A673 (cell line): ENCODE data around the gene OR2A25.

Experiments
- CTCF ChIP-seq: fragments of 300-800, 200-600 bp; sonication (generic); conservative IDR thresholded peaks from 2 replicates; pipeline ENCODE4 v1.5.1; 2017; ENCODE audit warnings: low read depth, mild to moderate bottlenecking, antibody characterized with exemption, low read length, moderate library complexity, mixed read lengths
- EZH2 ChIP-seq: fragments of 200-600 bp; sonication (generic); IDR thresholded peaks from 2 replicates; pipeline ENCODE4 v1.6.1; 2017; ENCODE audit warnings: borderline replicate concordance, low read depth, mild to moderate bottlenecking, mixed read lengths, antibody characterized with exemption, low read length; ENCODE audit not compliant: poor library complexity, severe bottlenecking

DNA sequence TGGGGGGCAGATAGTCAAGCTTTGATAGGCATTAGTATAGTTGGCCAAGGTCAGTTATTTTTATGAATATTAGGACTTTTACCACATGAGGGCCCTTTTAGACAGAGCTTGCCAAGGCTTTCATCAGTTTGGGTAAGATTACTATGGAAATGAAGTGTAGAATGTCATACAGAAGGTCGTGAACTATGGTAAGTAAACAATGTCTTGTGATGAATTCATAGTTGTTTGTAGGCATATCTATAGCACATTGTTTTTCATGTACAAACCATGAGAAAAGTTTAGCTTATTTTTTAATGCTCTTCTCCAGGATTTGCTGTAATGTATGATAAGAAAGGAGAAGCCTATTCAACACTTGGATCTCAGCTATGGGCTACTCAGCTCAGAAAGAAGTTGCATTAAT is 44.0 kb downstream of the OR2A25 start:
- no peak for TF ChIP-seq CTCF
- TF ChIP-seq EZH2: no peak
